Hepatocyte (in vitro differentiated cells): ENCODE measurements around the gene LIPC.

ENCODE experiments used
- EZH2 ChIP-seq: fragments of 200-600 bp; sonication (generic); IDR thresholded peaks from 2 replicates; pipeline ENCODE4 v1.6.1; 2016; ENCODE audit warnings: antibody characterized with exemption, mild to moderate bottlenecking, borderline replicate concordance
- TF ChIP-seq, protein P1 (sequence below): fragments of 200-600 bp; sonication (generic); IDR thresholded peaks from 2 replicates; pipeline ENCODE4 v1.5.1; 2016; ENCODE audit warnings: antibody characterized with exemption, mild to moderate bottlenecking; ENCODE audit not compliant: poor library complexity

DNA sequence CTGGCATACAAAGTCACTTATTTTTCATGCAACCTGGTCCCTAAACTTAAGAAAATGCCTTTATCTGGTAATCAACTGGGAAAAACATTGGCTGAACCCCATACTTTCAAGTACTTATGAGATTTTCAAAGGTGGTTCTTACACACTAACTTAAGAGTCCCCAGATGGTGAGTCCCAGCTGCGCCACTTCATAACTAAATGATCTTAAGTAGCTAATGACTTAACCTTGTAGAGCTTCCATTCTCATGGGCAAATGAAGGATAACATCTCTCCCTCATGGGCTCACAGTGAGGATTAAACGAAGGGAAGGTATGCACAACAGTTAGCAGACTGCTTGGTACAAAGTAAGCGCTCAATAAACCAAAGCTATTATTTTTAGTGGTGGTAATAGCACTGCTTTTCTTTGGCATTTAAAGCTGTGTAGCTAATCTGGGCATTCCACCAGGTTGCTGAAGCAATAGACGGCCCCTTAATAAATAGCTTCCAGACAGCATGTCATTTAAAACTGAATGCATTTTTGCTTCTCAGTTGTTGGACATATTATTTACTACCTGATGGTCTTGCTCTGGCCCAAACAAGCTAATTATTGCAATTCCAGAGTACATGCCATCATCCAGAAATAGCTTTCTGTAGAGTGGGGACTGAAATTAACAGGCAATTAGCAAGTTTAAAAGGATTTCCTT is 55.4 kb downstream of the LIPC start:
- TF ChIP-seq, protein P1, sequence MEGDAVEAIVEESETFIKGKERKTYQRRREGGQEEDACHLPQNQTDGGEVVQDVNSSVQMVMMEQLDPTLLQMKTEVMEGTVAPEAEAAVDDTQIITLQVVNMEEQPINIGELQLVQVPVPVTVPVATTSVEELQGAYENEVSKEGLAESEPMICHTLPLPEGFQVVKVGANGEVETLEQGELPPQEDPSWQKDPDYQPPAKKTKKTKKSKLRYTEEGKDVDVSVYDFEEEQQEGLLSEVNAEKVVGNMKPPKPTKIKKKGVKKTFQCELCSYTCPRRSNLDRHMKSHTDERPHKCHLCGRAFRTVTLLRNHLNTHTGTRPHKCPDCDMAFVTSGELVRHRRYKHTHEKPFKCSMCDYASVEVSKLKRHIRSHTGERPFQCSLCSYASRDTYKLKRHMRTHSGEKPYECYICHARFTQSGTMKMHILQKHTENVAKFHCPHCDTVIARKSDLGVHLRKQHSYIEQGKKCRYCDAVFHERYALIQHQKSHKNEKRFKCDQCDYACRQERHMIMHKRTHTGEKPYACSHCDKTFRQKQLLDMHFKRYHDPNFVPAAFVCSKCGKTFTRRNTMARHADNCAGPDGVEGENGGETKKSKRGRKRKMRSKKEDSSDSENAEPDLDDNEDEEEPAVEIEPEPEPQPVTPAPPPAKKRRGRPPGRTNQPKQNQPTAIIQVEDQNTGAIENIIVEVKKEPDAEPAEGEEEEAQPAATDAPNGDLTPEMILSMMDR = no peak
- TF ChIP-seq EZH2 = no peak
